GM12878 (cell line): Measurements from ENCODE around the gene SPACA5. TPM values are rescaled to one million over a fixed set of nuclear protein-coding genes. Genes with fewer than 3 reads are reported as not detected.

Experiments used
- ATAC-seq: fragments of 200-7000 bp; cut with Tn5 transposase; 3 replicates; pipeline ENCODE4 v1.9.1; 2020; ENCODE audit warnings: mild to moderate bottlenecking, moderate library complexity
- BruUV-seq: library from RNA; stranded (reverse); fragments of 400-500 nt; replicated peaks from 2 replicates; lab custom pipeline; 2021; lab: Mats Ljungman, UMichigan
- CTCF ChIA-PET: fragments of 300-600 bp; sonication (Branson Sonifier 250); formaldehyde crosslinking; extraction: SDS; loops from one replicate; lab custom pipeline; 2021; ENCODE audit warnings: inconsistent platforms; lab: Yijun Ruan, JAX
- POLR2A ChIA-PET: fragments of 350-600 bp; formaldehyde crosslinking; extraction: SDS; loops from one replicate; lab custom pipeline; 2021; ENCODE audit warnings: inconsistent platforms; lab: Charles Lee
- RAD21 ChIA-PET: fragments of 300-600 bp; sonication (Branson Sonifier 250); formaldehyde crosslinking; loops from one replicate; lab custom pipeline; 2023; ENCODE audit warnings: antibody characterized with exemption; ENCODE audit not compliant: unreplicated experiment; lab: Charles Lee
- SMC1A ChIA-PET: fragments of 300-600 bp; sonication (Branson Sonifier 250); formaldehyde crosslinking; loops from one replicate; lab custom pipeline; 2023; ENCODE audit not compliant: unreplicated experiment, uncharacterized antibody; lab: Charles Lee
- DNase-seq: peaks from one replicate; pipeline ENCODE4 v3.0.0-alpha.2; 2011; ENCODE audit warnings: low read depth, low spot score
- FAIRE-seq: peaks from 3 replicates; lab custom pipeline; 2011; peaks lifted over from hg19 to GRCh38; lab: Jason Lieb, UNC
- H2AFZ ChIP-seq: 2 replicates; pipeline ENCODE4 v1.6.0; 2011; ENCODE audit warnings: low read depth, low read length, control low read depth; ENCODE audit not compliant: control insufficient read depth
- H3K27ac ChIP-seq: 2 replicates; pipeline ENCODE4 v1.5.1; 2011; ENCODE audit warnings: control low read depth; ENCODE audit not compliant: control insufficient read depth, insufficient read depth
- H3K27me3 ChIP-seq, 2 experiments: replicated peaks in 1 of 2; 2 replicates each; pipeline versions ENCODE4 v1.6.0 to v1.6.1; 2011; ENCODE audit warnings: low read length in 1 of 2; ENCODE audit not compliant: control insufficient read depth in 2 of 2, insufficient read depth in 2 of 2
- H3K36me3 ChIP-seq, 2 experiments: 2 replicates each; pipeline ENCODE4 v1.5.1; 2011; ENCODE audit warnings: low read length in 1 of 2; ENCODE audit not compliant: control insufficient read depth in 2 of 2, insufficient read depth in 2 of 2
- H3K4me1 ChIP-seq: 2 replicates; pipeline ENCODE4 v1.6.1; 2011; ENCODE audit warnings: mild to moderate bottlenecking, low read length, moderate library complexity, mixed read lengths; ENCODE audit not compliant: control insufficient read depth, insufficient read depth
- H3K4me2 ChIP-seq: 2 replicates; pipeline ENCODE4 v1.6.0; 2011; ENCODE audit warnings: control low read depth; ENCODE audit not compliant: control insufficient read depth, insufficient read depth
- H3K4me3 ChIP-seq: fragments of 200-600 bp; sonication (generic); 2 replicates; pipeline ENCODE4 v1.5.1; 2016
- H3K79me2 ChIP-seq: 2 replicates; pipeline ENCODE4 v1.6.0; 2011; ENCODE audit warnings: low read length; ENCODE audit not compliant: control insufficient read depth, insufficient read depth
- H3K9ac ChIP-seq: 2 replicates; pipeline ENCODE4 v1.8.0; 2011; ENCODE audit warnings: low read length, control low read depth, mixed read lengths; ENCODE audit not compliant: control insufficient read depth, insufficient read depth
- H3K9me3 ChIP-seq: replicated peaks from 3 replicates; pipeline ENCODE4 v1.5.1; 2011; ENCODE audit warnings: mild to moderate bottlenecking, low read length; ENCODE audit not compliant: control insufficient read depth, insufficient read depth
- H4K20me1 ChIP-seq: 2 replicates; pipeline ENCODE4 v1.6.0; 2011; ENCODE audit not compliant: control insufficient read depth, insufficient read depth
- BCL3 ChIP-seq: IDR thresholded peaks from 2 replicates; pipeline ENCODE4 v1.6.1; 2011; ENCODE audit warnings: borderline replicate concordance, low read depth, mild to moderate bottlenecking, moderate library complexity, low read length; ENCODE audit not compliant: insufficient read depth, poor library complexity, severe bottlenecking
- CEBPB ChIP-seq, 2 experiments: fragments of 150-350 bp in 1 of 2; IDR thresholded peaks; 2 replicates each; pipeline ENCODE4 v1.6.1; 2012 to 2014; ENCODE audit warnings: low read depth in 2 of 2, low read length in 2 of 2, borderline replicate concordance in 1 of 2, inconsistent platforms in 1 of 2
- DPF2 ChIP-seq: fragments of 450-650 bp; IDR thresholded peaks from 2 replicates; pipeline ENCODE4 v1.6.1; 2017; ENCODE audit warnings: mild to moderate bottlenecking
- GABPA ChIP-seq: IDR thresholded peaks from 2 replicates; pipeline ENCODE4 v1.6.1; 2014; ENCODE audit warnings: antibody characterized with exemption, low read depth, mild to moderate bottlenecking, inconsistent platforms
- KLF5 ChIP-seq: fragments of 450-650 bp; IDR thresholded peaks from 2 replicates; pipeline ENCODE4 v1.6.1; 2014; ENCODE audit warnings: mild to moderate bottlenecking; ENCODE audit not compliant: partially characterized antibody
- MYB ChIP-seq: fragments of 150-350 bp; IDR thresholded peaks from 2 replicates; pipeline ENCODE4 v1.6.1; 2014; ENCODE audit warnings: mild to moderate bottlenecking, low read depth, low read length, borderline replicate concordance
- PML ChIP-seq: IDR thresholded peaks from 2 replicates; pipeline ENCODE4 v1.6.1; 2012; ENCODE audit warnings: low read length, inconsistent platforms
- SP1 ChIP-seq: IDR thresholded peaks from one replicate; pipeline ENCODE4 v1.6.1; 2011; ENCODE audit warnings: low read depth, low read length
- SREBF1 ChIP-seq: IDR thresholded peaks from 2 replicates; pipeline ENCODE4 v1.6.1; 2012; ENCODE audit warnings: mild to moderate bottlenecking, low read length
- SRF ChIP-seq, 2 experiments: IDR thresholded peaks; 2 replicates each; pipeline ENCODE4 v1.6.1; 2011; ENCODE audit warnings: low read depth in 2 of 2, low read length in 2 of 2, mild to moderate bottlenecking in 1 of 2, moderate library complexity in 1 of 2
- ZNF384 ChIP-seq: IDR thresholded peaks from 2 replicates; pipeline ENCODE4 v1.6.1; 2012; ENCODE audit warnings: low read depth, mild to moderate bottlenecking, low read length, improper control_type of control experiment, borderline replicate concordance
- WGBS: methylation state at CpG from one replicate; pipeline ENCODE4 v1.1.6; 2016; ENCODE audit warnings: low lambda C conversion rate; ENCODE audit not compliant: insufficient replicate concordance, insufficient coverage; ENCODE audit errors: missing lambda C conversion rate; 5-methylcytosine and 5-hydroxymethylcytosine counted together
- in situ Hi-C: fragments of 300-500 bp; cut with MboI; formaldehyde crosslinking; loops from 9 replicates; pipeline ENCODE4 v1.14.3; 2018; ENCODE audit warnings: mixed read lengths
- intact Hi-C: fragments of 100-400 bp; cut with micrococcal nuclease; formaldehyde crosslinking; loops from one replicate; pipeline ENCODE4 v1.14.2; 2022; ENCODE audit not compliant: unreplicated experiment
- polyA plus RNA-seq, 11 experiments: library from polyadenylated mRNA; depleted of rRNA in 4 of 11; unstranded in 6 of 11; stranded (reverse) in 5 of 11; fragments of >200 nt; fragmentation: Nextera tagmentation in 4 of 11; fragmentation: Illumina TruSeq in 1 of 11; extraction: Ambion mirVana in 4 of 11; extraction: Trizol in 1 of 11; gene quantifications; 1 replicate in 1 of 11; 2 replicates in 10 of 11; pipeline versions ENCODE4 v1.2.1 to v1.2.3, GENCODE V29; 2011 to 2016; ENCODE audit warnings: inconsistent platforms in 2 of 11, missing spikeins in 2 of 11, low read depth in 1 of 11
- total RNA-seq, 4 experiments: library from RNA; depleted of rRNA in 3 of 4; stranded (reverse); fragments of >200 nt in 3 of 4; fragmentation: Illumina TruSeq in 1 of 4; extraction: Trizol in 1 of 4; gene quantifications; 2 replicates each; pipeline versions ENCODE4 v1.2.1 to v1.2.3, GENCODE V29; 2013 to 2021

Gene SPACA5
- total and polyA plus RNA-seq, 10 of the 15 experiments (the other 5 are each of a cell fraction or from before 2014, with no cell fraction given), result 0.18 to 0.97 (median 0.25) TPM; not detected in 4

GRCh38 chrX:48028091-48028490 is 21.3 kb downstream of the SPACA5 start:
- H3K4me1 ChIP-seq, result no peaks in the 10 kb centered on the region
- ChIA-PET CTCF (interaction anchor here (0.8 to 6.0 kb wide), 7 partner anchors 14 to 834 kb away, joined by 3 to 65 read pairs (median 5); no protein-coding TSS in a partner anchor), RAD21 (interaction anchor here (0.6 to 2.0 kb wide), 2 partner anchors 192 to 211 kb away, joined by 4 to 5 read pairs; no protein-coding TSS in a partner anchor), SMC1A (interaction anchor here (1.1 kb wide), 1 partner anchor 174 kb away, joined by 4 read pairs; no protein-coding TSS in a partner anchor), POLR2A (no interaction called here)
- BruUV-seq, result no TSS peak
- no peaks in the 10 kb centered on the region for H3K36me3 ChIP-seq
- no peak overlapping the region for H3K4me2 ChIP-seq
- ATAC-seq (no peak), FAIRE-seq (no peak), DNase-seq (no peak)
- H3K79me2 ChIP-seq, result no peaks in the 10 kb centered on the region
- no peaks in the 10 kb centered on the region for H3K27me3 ChIP-seq
- no peaks in the 10 kb centered on the region for H3K9me3 ChIP-seq
- H2AFZ ChIP-seq, result no peak overlapping the region
- H4K20me1 ChIP-seq, result no peaks in the 10 kb centered on the region
- in situ Hi-C loops (loop anchor here (5.0 to 10.0 kb wide), 3 partner anchors 196 to 841 kb away; partner anchors contain the start of gene ARAF), intact Hi-C loops (loop anchor here (5.0 kb wide), 3 partner anchors 371 to 531 kb away; partner anchors contain the start of genes ARAF and UXT)
- WGBS, result 65% methylated on average over 8 of the region's 8 CpGs
- no peak overlapping the region for H3K9ac ChIP-seq
- H3K27ac ChIP-seq, result no peak overlapping the region
- H3K4me3 ChIP-seq, result no peak overlapping the region
- TF ChIP-seq ZNF384 (no peak), PML (no peak), SRF (IDR thresholded peaks at IDR 0.05; ENCODE audit: low read depth in 2 of 2, low read length in 2 of 2) (no peak), SP1 (no peak), CEBPB (IDR thresholded peaks at IDR 0.05; ENCODE audit: borderline replicate concordance in 1 of 2, low read depth in 2 of 2, low read length in 2 of 2) (no peak), KLF5 (no peak), MYB (no peak), GABPA (no peak), DPF2 (no peak), BCL3 (no peak), SREBF1 (no peak)
